Erythroblast (primary cell): ENCODE data around the gene LGR6.
"Not testable (repeated sequence)": the region's sequence is repeated elsewhere in the genome, so short reads cannot be mapped to it uniquely, and the experiment has no call there.

Experiments
- DNase-seq, 2 experiments: peaks; one replicate each; lab custom pipeline; 2025; lab: John Stamatoyannopoulos, UW
- GATA1 ChIP-seq: IDR thresholded peaks from 2 replicates; pipeline ENCODE4 v1.6.1; 2011; ENCODE audit warnings: low read depth, mild to moderate bottlenecking, control low read depth, low read length, moderate library complexity
- POLR2A ChIP-seq: IDR thresholded peaks from 2 replicates; pipeline ENCODE4 v1.6.1; 2011; ENCODE audit warnings: mild to moderate bottlenecking, low read length

The LGR6 gene

GRCh38 chr1:202249436-202249835, 55.8 kb downstream of the LGR6 start:
- no peak for TF ChIP-seq POLR2A
- no peak for TF ChIP-seq GATA1
- DNase-seq, result no peak

- TF ChIP-seq POLR2A, result no peak
- no peak for TF ChIP-seq GATA1
- DNase-seq, result no peak
Observed at GRCh38 chr1:202249846-202250245, 56.2 kb downstream of the LGR6 start.

DNA sequence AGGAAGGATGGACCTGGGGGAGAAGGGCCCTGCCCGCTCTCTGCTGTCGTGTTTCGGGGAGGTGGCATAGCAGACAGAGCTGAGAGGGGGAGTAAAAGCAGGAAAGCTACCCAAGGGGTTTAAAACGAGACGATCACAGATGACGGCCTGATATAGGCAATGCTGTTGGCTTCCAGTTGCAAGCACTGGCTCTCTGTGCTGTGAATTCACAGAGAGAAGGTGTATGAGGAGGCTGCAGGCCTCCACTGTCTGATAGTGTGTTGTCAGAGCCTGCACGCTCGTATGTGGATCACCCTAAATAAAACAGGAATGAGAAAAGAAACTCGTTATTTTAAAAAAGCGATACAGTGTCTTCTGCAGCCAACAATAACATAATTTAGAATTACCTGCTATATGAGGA, 57.4 kb downstream of the LGR6 start:
- DNase-seq, result no peak
- TF ChIP-seq GATA1 (no peak), POLR2A (no peak)

DNA sequence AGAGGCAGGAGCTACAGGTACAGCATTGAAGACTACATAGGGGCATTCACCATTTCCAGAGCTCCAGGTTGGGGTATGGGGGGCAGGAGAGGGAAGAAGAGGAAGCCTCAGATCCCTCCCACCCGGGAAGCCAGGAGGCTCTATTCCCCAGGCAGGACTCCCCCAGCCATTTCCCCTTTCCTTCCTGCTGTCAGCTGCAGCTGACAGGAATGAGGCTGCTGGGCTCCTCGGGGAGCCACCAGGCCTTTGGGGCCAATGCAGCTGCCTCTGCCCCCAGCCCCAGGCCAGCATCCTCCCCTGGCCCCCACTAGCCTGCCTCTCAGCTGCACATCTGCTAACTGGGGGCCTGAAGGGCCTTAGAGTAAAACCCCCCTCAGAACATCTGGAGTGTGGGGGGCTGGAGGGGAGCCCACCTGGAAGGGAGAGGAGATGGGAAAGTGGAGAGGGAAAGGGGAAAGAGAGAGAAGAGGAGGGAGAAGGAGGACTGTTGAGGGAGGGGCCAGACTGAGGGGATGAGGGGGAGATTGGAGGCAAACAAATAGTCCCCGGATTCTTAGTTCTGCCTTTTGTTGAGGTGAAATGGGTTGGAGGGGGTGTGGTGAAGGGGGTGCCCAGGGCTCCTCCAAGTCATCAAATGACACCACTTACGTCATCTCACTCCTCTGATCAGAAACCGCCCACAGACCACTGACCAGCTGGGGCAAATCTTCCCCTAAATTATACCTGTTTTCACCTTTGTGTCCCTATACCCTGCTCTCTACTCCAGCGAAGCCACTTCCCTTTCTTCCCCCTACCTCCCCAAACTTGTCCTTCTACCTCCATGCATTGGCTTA, 58.0 kb downstream of the LGR6 start:
- TF ChIP-seq GATA1 (no peak), POLR2A (no peak)
- no peak for DNase-seq

- no peak for TF ChIP-seq POLR2A
- no peak for TF ChIP-seq GATA1
- DNase-seq, result no peak
Observed at GRCh38 chr1:202252271-202252670, 58.7 kb downstream of the LGR6 start.

GRCh38 chr1:202254454-202255252, 61.1 kb downstream of the LGR6 start:
- DNase-seq, result no peak
- TF ChIP-seq POLR2A, result no peak
- no peak for TF ChIP-seq GATA1

GRCh38 chr1:202255343-202255742, 61.7 kb downstream of the LGR6 start:
- no peak for TF ChIP-seq POLR2A
- TF ChIP-seq GATA1, result no peak
- no peak for DNase-seq

- DNase-seq, result no peak
- TF ChIP-seq GATA1, result no peak
- no peak for TF ChIP-seq POLR2A
Observed at GRCh38 chr1:202259705-202260104, 66.1 kb downstream of the LGR6 start.

- not testable (repeated sequence) for DNase-seq
Observed at GRCh38 chr1:202261209-202261958, 67.8 kb downstream of the LGR6 start.

GRCh38 chr1:202263628-202264027, 70.0 kb downstream of the LGR6 start:
- TF ChIP-seq GATA1 (no peak), POLR2A (no peak)

DNA sequence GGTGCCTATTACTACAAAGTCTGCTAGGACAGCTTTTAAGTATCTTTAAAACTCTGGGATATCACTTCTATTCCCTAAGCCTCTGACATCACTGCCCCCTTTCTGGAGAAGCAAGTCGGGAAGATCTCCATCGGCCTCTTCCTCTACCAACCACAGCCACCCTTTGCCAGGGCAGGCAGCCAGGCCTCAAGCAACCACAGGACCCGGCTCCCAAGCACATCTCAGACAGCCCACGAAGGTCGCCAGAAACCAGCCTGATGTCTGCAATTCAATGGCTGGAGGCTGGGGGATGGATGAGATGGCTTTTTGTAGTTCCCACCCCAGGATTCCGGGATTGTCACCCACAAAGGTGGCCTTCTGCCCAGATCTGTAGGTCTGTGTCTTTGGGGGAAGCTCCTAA, 70.7 kb downstream of the LGR6 start:
- TF ChIP-seq POLR2A, result no peak
- TF ChIP-seq GATA1, result no peak
- DNase-seq, result no peak

More at GRCh38 chr1:202263628-202264027, 70.0 kb downstream of the LGR6 start:
- DNase-seq, result no peak

- no peak for DNase-seq
- no peak for TF ChIP-seq GATA1
- TF ChIP-seq POLR2A, result no peak
Observed at GRCh38 chr1:202264726-202265125, 71.1 kb downstream of the LGR6 start.

DNA sequence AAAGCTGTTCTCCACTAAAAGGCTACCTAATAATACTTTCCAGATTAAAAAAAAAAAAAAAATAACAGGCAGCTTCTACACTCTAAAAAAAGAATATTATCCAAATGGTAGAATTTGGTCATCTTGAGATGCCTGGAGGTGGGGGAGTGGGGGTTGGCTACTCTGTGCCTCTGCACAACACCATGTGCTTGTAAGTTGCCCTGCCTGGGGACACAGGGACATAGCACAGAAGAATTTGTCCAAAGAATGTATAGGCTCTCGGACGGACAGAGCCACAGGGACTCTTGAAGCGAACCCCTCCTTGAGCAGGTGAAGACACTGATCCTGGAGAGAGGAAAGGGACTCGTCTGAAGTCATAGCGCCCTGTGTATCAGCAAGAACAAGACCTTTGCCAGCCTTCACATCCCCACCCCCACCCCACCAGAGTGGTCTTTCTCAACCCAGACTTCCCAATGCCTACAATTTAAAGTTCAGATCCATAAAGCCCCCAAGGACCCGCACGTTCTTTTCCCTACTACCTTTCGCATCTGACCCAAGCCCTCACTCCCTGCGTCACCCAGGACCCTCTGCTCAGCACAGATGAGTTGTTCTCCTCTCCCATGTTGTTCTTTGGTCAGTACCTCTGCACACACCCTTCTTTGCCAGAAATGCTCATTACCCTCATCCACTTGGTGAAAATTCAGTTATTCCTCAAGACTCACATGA, 72.6 kb downstream of the LGR6 start:
- TF ChIP-seq GATA1, result no peak
- no peak for TF ChIP-seq POLR2A
- DNase-seq, result no peak
